HFF-Myc (cell line): ENCODE results near the gene ZPR1.

Source experiments
- DNase-seq: peaks from one replicate; pipeline ENCODE4 v3.0.0-alpha.2; 2011; ENCODE audit warnings: low read depth; ENCODE audit errors: extremely low read depth
- H3K4me3 ChIP-seq: replicated peaks from 2 replicates; pipeline ENCODE4 v1.5.1; 2011; ENCODE audit warnings: low read depth, mild to moderate bottlenecking, control low read depth, low read length
- TF ChIP-seq, protein P1 (sequence below): IDR thresholded peaks from 2 replicates; pipeline ENCODE4 v1.5.1; 2012; ENCODE audit warnings: mild to moderate bottlenecking, low read depth, low read length, control low read depth; ENCODE audit errors: missing control alignments

The ZPR1 gene

DNA sequence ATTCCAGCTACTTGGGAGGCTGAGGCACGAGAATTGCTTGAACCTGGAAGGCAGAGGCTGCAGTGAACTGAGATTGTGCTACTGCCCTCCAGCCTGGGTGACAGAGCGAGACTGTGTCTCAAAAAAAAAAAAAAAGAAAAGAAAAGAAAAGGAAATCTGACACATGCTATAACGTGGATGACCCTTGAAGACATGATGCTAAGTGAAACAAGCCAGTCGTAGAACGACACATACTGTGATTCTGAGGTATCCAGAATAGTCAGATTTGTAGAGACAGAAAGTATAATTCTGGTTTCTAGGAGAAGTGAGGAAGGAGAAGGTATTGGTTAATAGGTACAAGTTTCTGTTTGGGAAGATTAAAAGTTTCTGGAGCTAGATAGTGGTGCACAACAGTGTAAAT is 10.5 kb upstream of the ZPR1 start:
- DNase-seq = no peak
- TF ChIP-seq, protein P1, sequence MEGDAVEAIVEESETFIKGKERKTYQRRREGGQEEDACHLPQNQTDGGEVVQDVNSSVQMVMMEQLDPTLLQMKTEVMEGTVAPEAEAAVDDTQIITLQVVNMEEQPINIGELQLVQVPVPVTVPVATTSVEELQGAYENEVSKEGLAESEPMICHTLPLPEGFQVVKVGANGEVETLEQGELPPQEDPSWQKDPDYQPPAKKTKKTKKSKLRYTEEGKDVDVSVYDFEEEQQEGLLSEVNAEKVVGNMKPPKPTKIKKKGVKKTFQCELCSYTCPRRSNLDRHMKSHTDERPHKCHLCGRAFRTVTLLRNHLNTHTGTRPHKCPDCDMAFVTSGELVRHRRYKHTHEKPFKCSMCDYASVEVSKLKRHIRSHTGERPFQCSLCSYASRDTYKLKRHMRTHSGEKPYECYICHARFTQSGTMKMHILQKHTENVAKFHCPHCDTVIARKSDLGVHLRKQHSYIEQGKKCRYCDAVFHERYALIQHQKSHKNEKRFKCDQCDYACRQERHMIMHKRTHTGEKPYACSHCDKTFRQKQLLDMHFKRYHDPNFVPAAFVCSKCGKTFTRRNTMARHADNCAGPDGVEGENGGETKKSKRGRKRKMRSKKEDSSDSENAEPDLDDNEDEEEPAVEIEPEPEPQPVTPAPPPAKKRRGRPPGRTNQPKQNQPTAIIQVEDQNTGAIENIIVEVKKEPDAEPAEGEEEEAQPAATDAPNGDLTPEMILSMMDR = no peak
- H3K4me3 ChIP-seq = no peak overlapping the region

DNA sequence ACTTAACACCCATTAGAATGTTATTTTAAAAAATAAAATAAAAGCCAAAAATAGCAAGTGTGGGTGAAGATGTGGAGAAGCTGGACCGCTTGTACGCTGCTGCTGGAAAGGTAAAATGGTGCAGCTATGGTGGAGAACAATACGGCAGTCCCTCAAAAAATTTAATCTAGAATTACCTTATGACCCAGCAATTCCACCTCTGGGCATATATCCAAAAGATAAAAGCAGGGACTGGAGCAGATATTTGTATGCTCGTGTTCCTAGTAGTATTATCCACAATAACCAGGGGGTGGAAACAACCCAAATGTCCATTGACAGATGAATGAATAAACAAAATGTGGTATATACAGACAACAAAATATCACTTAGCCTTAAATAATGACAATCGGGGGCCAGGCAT is 10.0 kb upstream of the ZPR1 start:
- H3K4me3 ChIP-seq = no peak overlapping the region
- TF ChIP-seq, protein P1 = no peak
- no peak for DNase-seq

DNA sequence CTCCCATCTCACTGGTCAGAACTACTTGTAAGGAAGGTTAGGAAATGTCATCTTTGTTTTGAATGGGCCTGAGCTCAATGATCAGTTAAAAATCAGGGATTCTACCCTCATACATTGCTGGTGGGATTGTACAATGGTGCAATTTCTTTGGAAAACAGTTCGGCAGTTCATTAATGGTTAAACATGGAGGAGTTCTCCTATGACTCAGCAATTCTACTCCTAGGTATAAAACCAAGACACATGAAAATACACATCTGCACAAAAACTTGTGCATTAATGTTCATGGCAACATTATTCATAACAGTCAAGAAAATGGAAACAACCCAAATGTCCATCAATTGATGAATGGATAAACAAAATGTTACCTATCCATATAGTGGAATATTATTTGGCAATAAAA is 8.7 kb upstream of the ZPR1 start:
- no peak overlapping the region for H3K4me3 ChIP-seq
- DNase-seq = no peak
- TF ChIP-seq, protein P1 = no peak

DNA sequence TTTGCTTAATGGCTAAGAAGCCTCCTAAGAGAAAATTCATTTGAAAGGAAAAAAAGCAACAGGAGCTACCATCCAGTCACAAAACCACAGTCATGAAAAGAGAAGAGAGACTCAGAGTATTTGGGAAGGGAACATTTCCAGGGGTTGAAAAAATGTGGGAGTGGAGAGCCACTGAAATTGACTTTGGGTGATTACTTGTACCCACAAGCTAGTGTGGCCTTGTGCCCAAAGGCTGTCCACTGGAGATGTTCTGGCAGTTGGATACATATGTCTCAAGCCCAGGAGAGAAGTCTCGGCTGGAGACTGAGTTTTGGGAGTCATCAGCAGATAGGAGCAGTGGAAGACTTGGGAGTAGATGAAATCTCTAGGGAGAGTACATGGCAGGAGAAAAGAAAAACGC is 7.0 kb upstream of the ZPR1 start:
- TF ChIP-seq, protein P1 = no peak
- DNase-seq = no peak
- H3K4me3 ChIP-seq = no peak overlapping the region

GRCh38 chr11:116793772-116794097 is 5.9 kb upstream of the ZPR1 start:
- DNase-seq = no peak
- TF ChIP-seq, protein P1 = no peak
- no peak overlapping the region for H3K4me3 ChIP-seq

- peak; percentile 27 for DNase-seq
- no peak overlapping the region for H3K4me3 ChIP-seq
- TF ChIP-seq, protein P1 = no peak
Measured at GRCh38 chr11:116792869-116793771, 5.3 kb upstream of the ZPR1 start.
